A673 (cell line): Measurements from ENCODE around the gene TRMT5. TPM values are rescaled to one million over a fixed set of nuclear protein-coding genes. Genes with fewer than 3 reads are reported as not detected.

Experiments used
- Bru-seq: library from RNA; stranded (reverse); fragments of 400-500 nt; gene quantifications from one replicate; lab custom pipeline; 2021; lab: Mats Ljungman, UMichigan
- BruChase-seq, 2 experiments: library from RNA; stranded (reverse); fragments of 400-500 nt; gene quantifications; one replicate each; lab custom pipeline; 2021; lab: Mats Ljungman, UMichigan
- BruUV-seq: library from RNA; stranded (reverse); fragments of 400-500 nt; replicated peaks from 2 replicates; lab custom pipeline; 2021; lab: Mats Ljungman, UMichigan
- CTCF ChIA-PET: fragments of 300-600 bp; sonication (Branson Sonifier 250); formaldehyde crosslinking; loops from one replicate; lab custom pipeline; 2022; ENCODE audit warnings: antibody characterized with exemption; lab: Charles Lee
- POLR2A ChIA-PET: fragments of 300-600 bp; sonication (Branson Sonifier 250); formaldehyde crosslinking; loops from one replicate; lab custom pipeline; 2022; ENCODE audit warnings: antibody characterized with exemption; ENCODE audit not compliant: low non-redundant PET; lab: Charles Lee
- DNase-seq: peaks from one replicate; pipeline ENCODE4 v3.0.0-alpha.2; 2015; ENCODE audit warnings: low spot score
- H3K27ac ChIP-seq: fragments of 200-600 bp; sonication (generic); 2 replicates; pipeline ENCODE4 v1.5.1; 2016; ENCODE audit warnings: mixed run types, low read depth, mild to moderate bottlenecking, mixed read lengths, antibody characterized with exemption, low read length; ENCODE audit not compliant: poor library complexity, severe bottlenecking
- H3K27me3 ChIP-seq: fragments of 200-600 bp; sonication (generic); replicated peaks from 2 replicates; pipeline ENCODE4 v1.6.1; 2017; ENCODE audit warnings: mixed run types, low read depth, mild to moderate bottlenecking, mixed read lengths, antibody characterized with exemption, low read length; ENCODE audit not compliant: insufficient read depth, poor library complexity
- H3K36me3 ChIP-seq: fragments of 200-600 bp; sonication (generic); 2 replicates; pipeline ENCODE4 v1.6.1; 2016; ENCODE audit warnings: mixed run types, mild to moderate bottlenecking, mixed read lengths, antibody characterized with exemption, low read length; ENCODE audit not compliant: insufficient read depth, poor library complexity, severe bottlenecking
- H3K4me1 ChIP-seq: fragments of 200-600 bp; sonication (generic); 2 replicates; pipeline ENCODE4 v1.6.1; 2017; ENCODE audit warnings: mixed run types, mild to moderate bottlenecking, mixed read lengths, antibody characterized with exemption, low read length; ENCODE audit not compliant: insufficient read depth, poor library complexity, severe bottlenecking
- H3K4me3 ChIP-seq: fragments of 200-600 bp; sonication (generic); 2 replicates; pipeline ENCODE4 v1.5.1; 2016; ENCODE audit warnings: low read depth, mixed run types, mild to moderate bottlenecking, mixed read lengths, low read length; ENCODE audit not compliant: poor library complexity, severe bottlenecking
- H3K9me3 ChIP-seq: fragments of 200-600 bp; sonication (generic); 2 replicates; pipeline ENCODE4 v1.6.1; 2016; ENCODE audit warnings: mixed run types, low read depth, mild to moderate bottlenecking, mixed read lengths, antibody characterized with exemption, low read length; ENCODE audit not compliant: poor library complexity, severe bottlenecking
- EZH2 ChIP-seq: fragments of 200-600 bp; sonication (generic); IDR thresholded peaks from 2 replicates; pipeline ENCODE4 v1.6.1; 2017; ENCODE audit warnings: borderline replicate concordance, low read depth, mild to moderate bottlenecking, mixed read lengths, antibody characterized with exemption, low read length; ENCODE audit not compliant: poor library complexity, severe bottlenecking
- intact Hi-C: fragments of 100-400 bp; cut with micrococcal nuclease; formaldehyde crosslinking; loops from one replicate; pipeline ENCODE4 v1.10.0; 2022; ENCODE audit not compliant: unreplicated experiment
- long read RNA-seq: library from polyadenylated mRNA; stranded (forward); transcript quantifications from one replicate; pipeline ENCODE4 v2.0.0, GENCODE V29; 2022
- total RNA-seq: library from RNA; stranded (reverse); gene quantifications from 2 replicates; pipeline ENCODE4 v1.2.3, GENCODE V29; 2021
- TF ChIP-seq, protein P1 (sequence below): fragments of 300-800, 200-600 bp; sonication (generic); conservative IDR thresholded peaks from 2 replicates; pipeline ENCODE4 v1.5.1; 2017; ENCODE audit warnings: low read depth, mild to moderate bottlenecking, antibody characterized with exemption, low read length, moderate library complexity, mixed read lengths

TRMT5 gene
- total RNA-seq (21.9 and 26.2 TPM in 2 replicates), Bru-seq, nascent RNA (percentile 86 among the genes with signal in this experiment), BruChase-seq, experiment 1, labeled RNA remaining after a 2-hour chase (percentile 90 among the genes with signal in this experiment), BruChase-seq, experiment 2, labeled RNA remaining after a 6-hour chase (percentile 69 among the genes with signal in this experiment)
- long read RNA-seq, full-length matches to known transcripts: 17 of 26 reads
- long read RNA-seq, partial matches to known transcripts: 3 of 26 reads
- long read RNA-seq, other reads (novel, unspliced or antisense): 6 of 26 reads

DNA sequence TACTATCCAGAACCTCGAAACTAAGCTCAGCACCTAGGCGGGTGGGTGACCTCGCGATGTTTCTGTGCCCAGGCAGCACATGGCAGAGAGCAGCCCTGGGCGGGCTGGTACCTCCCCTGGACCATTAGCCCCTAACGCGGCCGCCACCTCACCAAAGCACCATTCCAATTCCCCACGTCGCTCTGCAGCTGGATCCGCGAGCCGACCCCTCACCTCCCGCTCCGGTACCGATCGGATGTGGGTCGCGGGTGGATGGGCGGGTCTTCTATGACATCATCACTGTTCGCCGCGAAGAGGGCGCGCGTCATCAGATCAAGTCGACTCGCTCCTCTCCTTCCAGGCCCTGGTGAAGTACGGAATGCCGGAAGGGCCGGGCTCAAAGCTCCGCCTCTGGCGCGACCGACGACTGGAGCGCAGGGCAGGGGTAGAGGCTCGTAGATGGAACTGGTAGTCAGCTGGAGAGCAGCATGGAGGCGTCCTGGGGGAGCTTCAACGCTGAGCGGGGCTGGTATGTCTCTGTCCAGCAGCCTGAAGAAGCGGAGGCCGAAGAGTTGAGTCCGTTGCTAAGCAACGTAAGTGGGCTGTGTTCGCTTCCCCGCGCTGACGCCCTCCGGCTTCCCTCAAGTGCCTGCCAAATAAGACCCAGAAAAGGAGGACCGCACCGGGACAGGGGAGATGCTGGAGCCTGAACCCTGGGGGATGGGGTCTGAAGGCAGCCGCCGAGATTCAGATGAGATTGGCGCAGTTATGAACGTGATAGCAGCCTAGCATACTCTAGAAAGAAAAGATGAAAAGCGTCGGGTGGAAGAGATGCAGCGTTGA lies at the start of gene TRMT5, which contains the start of gene SLC38A6:
Gene TRMT5, minus strand, starts transcription at position 269 of the 822 bp plus-strand sequence. Its CDS starts 106 bp downstream, at position 163.
Gene SLC38A6, plus strand, starts transcription at position 435 of the 822 bp plus-strand sequence. Its CDS starts 33 bp downstream, at position 468.
- peak; percentile 97 for DNase-seq
- intact Hi-C loops: loop anchor here (2.0 to 5.0 kb wide), 3 partner anchors 122 to 334 kb away; no protein-coding TSS in a partner anchor
- CTCF ChIA-PET: no interaction called here
- peak within 1 kb of the TSS; percentile 84 for H3K4me3 ChIP-seq
- H3K4me1 ChIP-seq: peaks cover 26% of the 10 kb centered on the region
- TF ChIP-seq, protein P1, sequence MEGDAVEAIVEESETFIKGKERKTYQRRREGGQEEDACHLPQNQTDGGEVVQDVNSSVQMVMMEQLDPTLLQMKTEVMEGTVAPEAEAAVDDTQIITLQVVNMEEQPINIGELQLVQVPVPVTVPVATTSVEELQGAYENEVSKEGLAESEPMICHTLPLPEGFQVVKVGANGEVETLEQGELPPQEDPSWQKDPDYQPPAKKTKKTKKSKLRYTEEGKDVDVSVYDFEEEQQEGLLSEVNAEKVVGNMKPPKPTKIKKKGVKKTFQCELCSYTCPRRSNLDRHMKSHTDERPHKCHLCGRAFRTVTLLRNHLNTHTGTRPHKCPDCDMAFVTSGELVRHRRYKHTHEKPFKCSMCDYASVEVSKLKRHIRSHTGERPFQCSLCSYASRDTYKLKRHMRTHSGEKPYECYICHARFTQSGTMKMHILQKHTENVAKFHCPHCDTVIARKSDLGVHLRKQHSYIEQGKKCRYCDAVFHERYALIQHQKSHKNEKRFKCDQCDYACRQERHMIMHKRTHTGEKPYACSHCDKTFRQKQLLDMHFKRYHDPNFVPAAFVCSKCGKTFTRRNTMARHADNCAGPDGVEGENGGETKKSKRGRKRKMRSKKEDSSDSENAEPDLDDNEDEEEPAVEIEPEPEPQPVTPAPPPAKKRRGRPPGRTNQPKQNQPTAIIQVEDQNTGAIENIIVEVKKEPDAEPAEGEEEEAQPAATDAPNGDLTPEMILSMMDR: no peak
- no peak for TF ChIP-seq EZH2
- peak within 1 kb of the TSS; percentile 94 for H3K27ac ChIP-seq
- no TSS peak for BruUV-seq
- peaks cover 37% of the 10 kb centered on the region for H3K36me3 ChIP-seq
- H3K9me3 ChIP-seq: no peaks in the 10 kb centered on the region
- POLR2A ChIA-PET: no interaction called here
- H3K27me3 ChIP-seq: no peaks in the 10 kb centered on the region

DNA sequence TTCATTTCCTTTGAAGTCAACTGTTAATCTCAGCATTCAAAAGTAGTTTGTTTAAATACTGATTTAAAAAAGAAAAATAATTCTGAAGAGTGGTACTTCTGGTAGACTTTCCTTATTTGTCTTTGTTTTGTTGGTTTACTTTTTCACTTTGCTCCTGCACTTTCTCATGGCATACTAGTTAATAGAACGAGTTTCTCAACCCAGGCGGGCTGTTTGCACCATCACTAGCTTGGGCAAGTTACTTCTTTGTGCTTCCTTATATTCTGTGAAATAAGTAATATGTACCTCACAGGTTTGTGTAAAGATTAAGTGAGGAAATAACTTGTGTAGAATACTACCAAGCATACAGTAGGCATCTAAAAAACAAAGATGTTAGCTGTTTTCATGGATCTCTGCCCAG lies 45.6 kb upstream of the TRMT5 start:
- intact Hi-C loops: loop anchor here (5.0 kb wide), 2 partner anchors 226 to 304 kb away; partner anchors contain the start of gene SIX4
- Histone ChIP-seq H3K36me3 (no peaks in the 10 kb centered on the region), H3K9me3 (no peaks in the 10 kb centered on the region), H3K27me3 (no peaks in the 10 kb centered on the region), H3K27ac (peak overlapping the region; percentile 69), H3K4me1 (peaks cover 55% of the 10 kb centered on the region), H3K4me3 (no peak overlapping the region)
- TF ChIP-seq, protein P1: no peak
- TF ChIP-seq EZH2: no peak
- no TSS peak for BruUV-seq
- CTCF ChIA-PET: interaction anchor here (1.1 kb wide), 1 partner anchor 8 kb away, joined by 3 read pairs; no protein-coding TSS in a partner anchor
- POLR2A ChIA-PET: no interaction called here
- no peak for DNase-seq
